PC-3 (cell line): ENCODE results near the gene DHX32. TPM values are rescaled to one million over a fixed set of nuclear protein-coding genes. Genes with fewer than 3 reads are reported as not detected.
"Not testable (repeated sequence)": the region's sequence is repeated elsewhere in the genome, so short reads cannot be mapped to it uniquely, and the experiment has no call there.

Experiments used
- ATAC-seq: fragments of 200-7000 bp; cut with Tn5 transposase; 2 replicates; pipeline ENCODE4 v1.9.1; 2020; ENCODE audit warnings: mild to moderate bottlenecking, moderate library complexity
- BruUV-seq: library from RNA; stranded (reverse); fragments of 400-500 nt; replicated peaks from 2 replicates; lab custom pipeline; 2021; lab: Mats Ljungman, UMichigan
- CTCF ChIA-PET: fragments of 300-600 bp; sonication (Branson Sonifier 250); formaldehyde crosslinking; loops from one replicate; lab custom pipeline; 2022; ENCODE audit warnings: antibody characterized with exemption; lab: Charles Lee
- POLR2A ChIA-PET: fragments of 300-600 bp; sonication (Branson Sonifier 250); formaldehyde crosslinking; loops from one replicate; lab custom pipeline; 2022; ENCODE audit warnings: antibody characterized with exemption; ENCODE audit not compliant: unreplicated experiment; lab: Charles Lee
- DNase-seq: peaks from one replicate; pipeline ENCODE4 v3.0.0-alpha.2; 2015
- H2AFZ ChIP-seq: fragments of 300-600 bp; sonication (generic); 2 replicates; pipeline ENCODE4 v1.6.0; 2016; ENCODE audit warnings: antibody characterized with exemption, low read length
- H3F3A ChIP-seq: fragments of 300-600 bp; sonication (generic); one replicate; pipeline ENCODE4 v1.6.0; 2017; ENCODE audit warnings: antibody characterized with exemption, low read length, control low read depth, mild to moderate bottlenecking; ENCODE audit not compliant: unreplicated experiment
- H3K27ac ChIP-seq: fragments of 300-600 bp; sonication (generic); 2 replicates; pipeline ENCODE4 v1.5.1; 2016; ENCODE audit warnings: mild to moderate bottlenecking, low read length
- H3K27me3 ChIP-seq: fragments of 300-600 bp; sonication (generic); 2 replicates; pipeline ENCODE4 v1.6.1; 2016; ENCODE audit warnings: low read length, mixed read lengths
- H3K36me3 ChIP-seq: fragments of 300-600 bp; sonication (generic); 2 replicates; pipeline ENCODE4 v1.6.1; 2016; ENCODE audit warnings: low read depth, mixed run types, low read length, mixed read lengths
- H3K4me1 ChIP-seq: fragments of 300-600 bp; sonication (generic); 2 replicates; pipeline ENCODE4 v1.5.1; 2016; ENCODE audit warnings: low read length; ENCODE audit not compliant: insufficient read depth
- H3K4me2 ChIP-seq: fragments of 300-600 bp; sonication (generic); 2 replicates; pipeline ENCODE4 v1.6.0; 2016; ENCODE audit warnings: low read length
- H3K4me3 ChIP-seq: fragments of 300-600 bp; sonication (generic); 2 replicates; pipeline ENCODE4 v1.5.1; 2016; ENCODE audit warnings: mild to moderate bottlenecking, low read length, mixed read lengths
- H3K79me2 ChIP-seq: fragments of 300-600 bp; sonication (generic); 2 replicates; pipeline ENCODE4 v1.6.1; 2017; ENCODE audit warnings: low read length, mixed read lengths
- H3K9ac ChIP-seq: fragments of 300-600 bp; sonication (generic); 2 replicates; pipeline ENCODE4 v1.6.0; 2016; ENCODE audit warnings: mild to moderate bottlenecking, low read length
- H3K9me2 ChIP-seq: fragments of 300-600 bp; sonication (generic); replicated peaks from 2 replicates; pipeline ENCODE4 v1.6.1; 2016; ENCODE audit warnings: mixed run types, low read length, mixed read lengths
- H3K9me3 ChIP-seq: fragments of 300-600 bp; sonication (generic); 2 replicates; pipeline ENCODE4 v1.6.1; 2016; ENCODE audit warnings: low read length, mixed read lengths
- H4K20me1 ChIP-seq: fragments of 300-600 bp; sonication (generic); 2 replicates; pipeline ENCODE4 v1.6.1; 2016; ENCODE audit warnings: low read length, mixed read lengths
- CTCF ChIP-seq: fragments of 300-600 bp; sonication (generic); conservative IDR thresholded peaks from 2 replicates; pipeline ENCODE4 v1.5.1; 2017; ENCODE audit warnings: antibody characterized with exemption, low read depth, mild to moderate bottlenecking, low read length
- EZH2 ChIP-seq: fragments of 300-600 bp; sonication (generic); IDR thresholded peaks from one replicate; pipeline ENCODE4 v1.6.1; 2017; ENCODE audit warnings: antibody characterized with exemption, mild to moderate bottlenecking, low read length; ENCODE audit not compliant: unreplicated experiment
- EZH2phosphoT487 ChIP-seq: fragments of 300-600 bp; sonication (generic); IDR thresholded peaks from 2 replicates; pipeline ENCODE4 v1.6.1; 2018; ENCODE audit warnings: mild to moderate bottlenecking, antibody characterized with exemption, low read length, borderline replicate concordance
- intact Hi-C: fragments of 100-400 bp; cut with micrococcal nuclease; formaldehyde crosslinking; loops from 2 replicates; pipeline ENCODE4 v1.9.0; 2023
- total RNA-seq: library from RNA; depleted of rRNA; stranded (reverse); fragments of >200 nt; gene quantifications from 2 replicates; pipeline ENCODE4 v1.2.3, GENCODE V29; 2014

DHX32 gene
- total RNA-seq, 1 experiment from 2014 or later, result 38.7 TPM

DNA sequence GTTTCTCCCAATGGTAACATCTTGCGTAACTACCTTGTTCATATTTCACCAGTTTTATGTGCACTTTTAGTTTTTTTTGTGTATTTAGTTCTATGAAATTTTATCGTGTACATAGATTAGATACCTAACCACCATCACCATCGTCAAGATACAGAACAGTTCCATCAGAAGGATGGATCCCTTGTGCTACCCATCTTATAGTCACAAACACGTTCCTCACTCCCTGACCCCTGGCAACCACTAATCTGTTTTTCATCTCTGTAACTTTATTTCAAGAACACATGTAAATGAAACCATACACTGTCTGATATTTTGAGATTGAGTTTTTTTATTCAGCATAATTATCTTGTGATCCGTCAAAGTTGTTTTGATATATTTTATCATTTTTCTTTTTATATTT, 45.2 kb upstream of the DHX32 start:
- no peaks in the 10 kb centered on the region for H4K20me1 ChIP-seq
- ChIA-PET CTCF (no interaction called here), POLR2A (no interaction called here)
- no peaks in the 10 kb centered on the region for H3K36me3 ChIP-seq
- intact Hi-C loops, result no loop called here
- no peak overlapping the region for H3K27ac ChIP-seq
- no peaks in the 10 kb centered on the region for H3F3A ChIP-seq
- TF ChIP-seq EZH2 (no peak), EZH2phosphoT487 (no peak), CTCF (no peak)
- H3K79me2 ChIP-seq, result no peaks in the 10 kb centered on the region
- no peak overlapping the region for H3K4me2 ChIP-seq
- no peaks in the 10 kb centered on the region for H3K9me2 ChIP-seq
- ATAC-seq (no peak), DNase-seq (no peak)
- H3K4me1 ChIP-seq, result no peaks in the 10 kb centered on the region
- no peaks in the 10 kb centered on the region for H3K9me3 ChIP-seq
- no peak overlapping the region for H3K9ac ChIP-seq
- H3K4me3 ChIP-seq, result no peak overlapping the region
- no TSS peak for BruUV-seq
- H3K27me3 ChIP-seq, result no peaks in the 10 kb centered on the region
- no peak overlapping the region for H2AFZ ChIP-seq

DNA sequence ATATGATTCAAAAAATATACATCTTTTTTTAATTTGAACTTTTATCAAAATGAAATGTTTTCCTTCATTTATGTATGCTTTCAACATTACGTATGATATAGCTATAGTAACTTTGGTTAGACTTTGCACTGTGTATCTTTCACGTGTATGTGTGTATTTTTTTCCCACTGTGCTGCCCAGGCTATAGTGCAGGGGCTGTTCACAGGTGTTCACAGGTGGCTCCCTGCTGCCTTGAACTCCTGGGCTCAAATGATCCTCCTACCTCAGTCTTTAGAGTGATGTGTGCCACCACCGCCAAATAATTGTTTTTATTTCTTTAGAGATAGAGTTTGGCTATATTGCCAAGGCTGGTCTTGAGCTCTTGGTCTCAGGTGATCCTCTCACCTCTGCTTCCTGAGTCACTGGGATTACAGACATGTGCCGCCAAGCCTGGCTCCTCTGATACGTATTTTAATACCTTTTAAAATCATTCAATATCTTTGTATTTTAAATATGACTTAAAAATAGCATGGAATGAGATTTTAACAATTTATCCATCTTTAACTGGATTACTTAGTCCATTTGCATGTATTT, 44.3 kb upstream of the DHX32 start:
- H3F3A ChIP-seq, result no peaks in the 10 kb centered on the region
- no peak overlapping the region for H2AFZ ChIP-seq
- no peaks in the 10 kb centered on the region for H4K20me1 ChIP-seq
- H3K27me3 ChIP-seq, result no peaks in the 10 kb centered on the region
- DNase-seq (no peak), ATAC-seq (no peak)
- H3K9me3 ChIP-seq, result no peaks in the 10 kb centered on the region
- TF ChIP-seq EZH2phosphoT487 (no peak), CTCF (no peak), EZH2 (no peak)
- no peaks in the 10 kb centered on the region for H3K4me1 ChIP-seq
- intact Hi-C loops, result no loop called here
- no peak overlapping the region for H3K4me3 ChIP-seq
- no peaks in the 10 kb centered on the region for H3K36me3 ChIP-seq
- CTCF ChIA-PET, result no interaction called here
- no peak overlapping the region for H3K9ac ChIP-seq
- no peak overlapping the region for H3K27ac ChIP-seq
- H3K9me2 ChIP-seq, result no peaks in the 10 kb centered on the region
- BruUV-seq, result no TSS peak
- POLR2A ChIA-PET, result no interaction called here
- H3K4me2 ChIP-seq, result no peak overlapping the region
- no peaks in the 10 kb centered on the region for H3K79me2 ChIP-seq

DNA sequence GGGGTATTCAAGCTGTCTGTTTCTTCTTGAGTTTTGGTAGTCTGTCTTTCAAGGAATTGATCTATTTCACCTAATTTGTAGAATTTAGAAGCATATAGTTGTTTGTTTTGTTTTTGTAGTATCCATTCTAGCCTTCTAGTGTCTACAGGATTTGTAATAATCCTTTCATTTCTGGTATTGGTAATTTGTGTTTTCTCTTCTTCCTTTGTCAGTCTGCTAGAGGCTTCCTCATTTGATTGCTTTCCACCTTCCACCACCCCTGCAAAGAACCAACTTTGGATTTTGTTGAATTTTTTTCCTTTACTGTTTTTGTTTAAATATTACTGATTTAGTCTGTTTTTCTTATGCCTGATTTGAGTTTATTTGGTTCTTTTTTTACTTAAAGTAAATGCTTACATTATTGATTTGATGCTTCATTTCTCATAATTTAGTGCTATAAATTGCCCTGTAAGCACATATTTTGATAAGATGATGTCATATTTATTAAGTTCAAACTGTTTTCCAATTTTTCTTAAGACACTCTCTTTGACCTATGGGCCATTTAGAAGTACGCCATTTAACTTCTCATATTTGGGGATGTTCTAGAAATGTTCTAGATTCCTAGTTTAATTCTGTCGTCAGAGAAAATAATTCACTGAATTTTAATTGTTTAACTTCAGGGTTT, 40.7 kb upstream of the DHX32 start:
- CTCF ChIA-PET, H3K36me3 ChIP-seq, H3K9me3 ChIP-seq, DNase-seq, intact Hi-C loops, H2AFZ ChIP-seq, H4K20me1 ChIP-seq, H3K9me2 ChIP-seq, H3K4me3 ChIP-seq, H3K9ac ChIP-seq, POLR2A ChIA-PET, H3K4me1 ChIP-seq, ATAC-seq, H3F3A ChIP-seq, H3K27me3 ChIP-seq, H3K79me2 ChIP-seq, BruUV-seq: not testable (repeated sequence)
- peak overlapping the region; percentile 25; the same call in 1 of the 2 replicates for H3K27ac ChIP-seq
- 0 out of 2 replicates have a peak overlapping the region, but pooled peaks have one; percentile 28 for H3K4me2 ChIP-seq

- H3K4me3 ChIP-seq, H3F3A ChIP-seq, H3K79me2 ChIP-seq, H3K9me3 ChIP-seq, intact Hi-C loops, POLR2A ChIA-PET, ATAC-seq, H3K9me2 ChIP-seq, H3K9ac ChIP-seq, H3K4me1 ChIP-seq, H2AFZ ChIP-seq, DNase-seq, H3K4me2 ChIP-seq, BruUV-seq, CTCF ChIA-PET, H3K36me3 ChIP-seq, H3K27me3 ChIP-seq, H3K27ac ChIP-seq, H4K20me1 ChIP-seq: not testable (repeated sequence)
Measured at GRCh38 chr10:125917704-125918361, 36.7 kb upstream of the DHX32 start.
